PC-9 (cell line): ENCODE data around the gene APBB1IP. TPM values are rescaled to one million over a fixed set of nuclear protein-coding genes. Genes with fewer than 3 reads are reported as not detected.
"Not testable (repeated sequence)": the region's sequence is repeated elsewhere in the genome, so short reads cannot be mapped to it uniquely, and the experiment has no call there.

ENCODE experiments used
- BruUV-seq: library from RNA; stranded (reverse); fragments of 400-500 nt; replicated peaks from 2 replicates; lab custom pipeline; 2021; lab: Mats Ljungman, UMichigan
- CTCF ChIA-PET: fragments of 300-600 bp; sonication (Branson Sonifier 250); formaldehyde crosslinking; loops from one replicate; lab custom pipeline; 2022; ENCODE audit warnings: antibody characterized with exemption; lab: Charles Lee
- POLR2A ChIA-PET: fragments of 300-600 bp; sonication (Branson Sonifier 250); formaldehyde crosslinking; loops from one replicate; lab custom pipeline; 2022; ENCODE audit warnings: antibody characterized with exemption; ENCODE audit not compliant: unreplicated experiment; lab: Charles Lee
- DNase-seq, 2 experiments: peaks; one replicate each; pipeline versions ENCODE4 v3.0.0 to v3.0.0-alpha.2; 2015 to 2022; ENCODE audit warnings: mixed read lengths in 1 of 2
- H2AFZ ChIP-seq: fragments of 200-600 bp; sonication (generic); 2 replicates; pipeline ENCODE4 v1.8.1; 2017; ENCODE audit warnings: antibody characterized with exemption
- H3F3A ChIP-seq: fragments of 200-600 bp; sonication (generic); 2 replicates; pipeline ENCODE4 v1.8.1; 2017; ENCODE audit warnings: antibody characterized with exemption, mild to moderate bottlenecking, low read depth; ENCODE audit not compliant: insufficient read depth
- H3K27ac ChIP-seq: fragments of 200-600 bp; sonication (generic); 2 replicates; pipeline ENCODE4 v1.6.1; 2016; ENCODE audit warnings: mixed run types
- H3K27me3 ChIP-seq: fragments of 200-600 bp; sonication (generic); 2 replicates; pipeline ENCODE4 v1.6.1; 2016; ENCODE audit warnings: low read depth, mixed run types; ENCODE audit not compliant: insufficient read depth
- H3K36me3 ChIP-seq: fragments of 200-600 bp; sonication (generic); 2 replicates; pipeline ENCODE4 v1.6.1; 2016; ENCODE audit warnings: low read depth, mixed run types
- H3K4me1 ChIP-seq: fragments of 200-600 bp; sonication (generic); replicated peaks from 2 replicates; pipeline ENCODE4 v1.6.1; 2016; ENCODE audit warnings: mixed run types; ENCODE audit not compliant: insufficient read depth
- H3K4me2 ChIP-seq: fragments of 200-600 bp; sonication (generic); 2 replicates; pipeline ENCODE4 v1.6.1; 2017; ENCODE audit warnings: mixed run types
- H3K4me3 ChIP-seq: fragments of 200-600 bp; sonication (generic); 2 replicates; pipeline ENCODE4 v1.6.1; 2016; ENCODE audit warnings: mixed run types
- H3K79me2 ChIP-seq: fragments of 200-600 bp; sonication (generic); 2 replicates; pipeline ENCODE4 v1.6.1; 2017; ENCODE audit warnings: low read depth, mixed run types
- H3K9me2 ChIP-seq: fragments of 200-600 bp; sonication (generic); 2 replicates; pipeline ENCODE4 v1.8.1; 2017; ENCODE audit warnings: mild to moderate bottlenecking; ENCODE audit not compliant: insufficient read depth
- H3K9me3 ChIP-seq: fragments of 200-600 bp; sonication (generic); 2 replicates; pipeline ENCODE4 v1.8.1; 2016; ENCODE audit warnings: low read depth; ENCODE audit not compliant: insufficient read depth
- H4K20me1 ChIP-seq: fragments of 200-600 bp; sonication (generic); 2 replicates; pipeline ENCODE4 v1.8.1; 2017; ENCODE audit not compliant: insufficient read depth
- EZH2 ChIP-seq: fragments of 200-600 bp; sonication (generic); IDR thresholded peaks from 2 replicates; pipeline ENCODE4 v1.8.0; 2017; ENCODE audit warnings: antibody characterized with exemption, low read depth
- intact Hi-C: fragments of 100-400 bp; cut with micrococcal nuclease; formaldehyde crosslinking; loops from one replicate; pipeline ENCODE4 v1.10.0; 2022; ENCODE audit not compliant: unreplicated experiment
- total RNA-seq: library from RNA; stranded (reverse); gene quantifications from 2 replicates; pipeline ENCODE4 v1.2.3, GENCODE V29; 2021
- TF ChIP-seq, protein P1 (sequence below): fragments of 200-600 bp; sonication (generic); conservative IDR thresholded peaks from 2 replicates; pipeline ENCODE4 v1.6.1; 2017; ENCODE audit warnings: mixed run types, antibody characterized with exemption, mild to moderate bottlenecking, moderate library complexity

Gene APBB1IP
- total RNA-seq, 1 experiment from 2014 or later = not detected

DNA sequence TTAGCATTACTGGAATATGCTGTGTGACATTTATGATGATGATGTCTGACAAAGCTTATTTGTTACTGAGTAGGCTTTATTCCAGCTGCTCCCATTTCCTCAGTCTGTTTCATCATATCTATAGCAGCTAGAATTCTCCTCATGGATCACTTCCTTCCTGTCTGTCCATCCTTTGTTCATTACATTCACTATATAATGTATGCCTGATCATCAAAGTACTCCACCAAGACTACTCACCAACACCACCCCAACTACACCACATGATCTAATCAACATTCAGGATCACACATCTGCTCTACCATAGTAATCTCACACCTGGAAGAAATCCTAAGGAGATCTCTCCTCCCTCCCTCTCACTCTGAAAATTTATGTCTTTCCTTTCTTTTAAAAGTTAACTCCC, 61.3 kb downstream of the APBB1IP start:
- ChIA-PET POLR2A (no interaction called here), CTCF (no interaction called here)
- H3K79me2 ChIP-seq = no peaks in the 10 kb centered on the region
- H3K27me3 ChIP-seq = no peaks in the 10 kb centered on the region
- TF ChIP-seq, protein P1, sequence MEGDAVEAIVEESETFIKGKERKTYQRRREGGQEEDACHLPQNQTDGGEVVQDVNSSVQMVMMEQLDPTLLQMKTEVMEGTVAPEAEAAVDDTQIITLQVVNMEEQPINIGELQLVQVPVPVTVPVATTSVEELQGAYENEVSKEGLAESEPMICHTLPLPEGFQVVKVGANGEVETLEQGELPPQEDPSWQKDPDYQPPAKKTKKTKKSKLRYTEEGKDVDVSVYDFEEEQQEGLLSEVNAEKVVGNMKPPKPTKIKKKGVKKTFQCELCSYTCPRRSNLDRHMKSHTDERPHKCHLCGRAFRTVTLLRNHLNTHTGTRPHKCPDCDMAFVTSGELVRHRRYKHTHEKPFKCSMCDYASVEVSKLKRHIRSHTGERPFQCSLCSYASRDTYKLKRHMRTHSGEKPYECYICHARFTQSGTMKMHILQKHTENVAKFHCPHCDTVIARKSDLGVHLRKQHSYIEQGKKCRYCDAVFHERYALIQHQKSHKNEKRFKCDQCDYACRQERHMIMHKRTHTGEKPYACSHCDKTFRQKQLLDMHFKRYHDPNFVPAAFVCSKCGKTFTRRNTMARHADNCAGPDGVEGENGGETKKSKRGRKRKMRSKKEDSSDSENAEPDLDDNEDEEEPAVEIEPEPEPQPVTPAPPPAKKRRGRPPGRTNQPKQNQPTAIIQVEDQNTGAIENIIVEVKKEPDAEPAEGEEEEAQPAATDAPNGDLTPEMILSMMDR = no peak
- no peak for TF ChIP-seq EZH2
- no peak overlapping the region for H3K27ac ChIP-seq
- intact Hi-C loops = no loop called here
- no peaks in the 10 kb centered on the region for H4K20me1 ChIP-seq
- H3K9me3 ChIP-seq = no peaks in the 10 kb centered on the region
- no peaks in the 10 kb centered on the region for H3K9me2 ChIP-seq
- no peak overlapping the region for H3K4me2 ChIP-seq
- H3F3A ChIP-seq = no peaks in the 10 kb centered on the region
- no peak for DNase-seq
- no peak overlapping the region for H3K4me3 ChIP-seq
- H3K36me3 ChIP-seq = no peaks in the 10 kb centered on the region
- no TSS peak for BruUV-seq
- no peaks in the 10 kb centered on the region for H3K4me1 ChIP-seq
- no peak overlapping the region for H2AFZ ChIP-seq

- CTCF ChIA-PET = no interaction called here
- H2AFZ ChIP-seq = no peak overlapping the region
These were observed 64.8 kb downstream of the APBB1IP start for GRCh38 chr10:26502986-26503385.

GRCh38 chr10:26503911-26504310, 65.8 kb downstream of the APBB1IP start:
- no peak for DNase-seq
- Histone ChIP-seq H3K4me2 (no peak overlapping the region), H2AFZ (no peak overlapping the region), H3K36me3 (no peaks in the 10 kb centered on the region), H3K27me3 (no peaks in the 10 kb centered on the region), H3K79me2 (no peaks in the 10 kb centered on the region), H3K9me2 (no peaks in the 10 kb centered on the region), H3K9me3 (no peaks in the 10 kb centered on the region), H4K20me1 (no peaks in the 10 kb centered on the region), H3F3A (no peaks in the 10 kb centered on the region), H3K4me1 (no peaks in the 10 kb centered on the region), H3K4me3 (no peak overlapping the region), H3K27ac (no peak overlapping the region)
- BruUV-seq = no TSS peak
- ChIA-PET POLR2A (no interaction called here), CTCF (no interaction called here)
- TF ChIP-seq, protein P1 = no peak
- no peak for TF ChIP-seq EZH2
- intact Hi-C loops = no loop called here

More at GRCh38 chr10:26502986-26503385, 64.8 kb downstream of the APBB1IP start:
- Histone ChIP-seq H3K4me2 (no peak overlapping the region), H3K4me1 (no peaks in the 10 kb centered on the region), H3F3A (no peaks in the 10 kb centered on the region), H3K36me3 (no peaks in the 10 kb centered on the region), H4K20me1 (no peaks in the 10 kb centered on the region), H3K27me3 (no peaks in the 10 kb centered on the region), H3K27ac (no peak overlapping the region), H3K4me3 (no peak overlapping the region), H3K9me3 (no peaks in the 10 kb centered on the region), H3K79me2 (no peaks in the 10 kb centered on the region), H3K9me2 (no peaks in the 10 kb centered on the region)
- BruUV-seq = no TSS peak
- intact Hi-C loops = no loop called here
- DNase-seq = no peak
- POLR2A ChIA-PET = no interaction called here
- no peak for TF ChIP-seq EZH2
- TF ChIP-seq, protein P1 = no peak

GRCh38 chr10:26504429-26504828, 66.3 kb downstream of the APBB1IP start:
- H3K36me3 ChIP-seq, H3F3A ChIP-seq, H3K4me3 ChIP-seq, H4K20me1 ChIP-seq, intact Hi-C loops, H3K27ac ChIP-seq, POLR2A ChIA-PET, BruUV-seq, H2AFZ ChIP-seq, H3K4me2 ChIP-seq, CTCF ChIA-PET, H3K79me2 ChIP-seq, H3K9me3 ChIP-seq, H3K9me2 ChIP-seq, DNase-seq, H3K27me3 ChIP-seq, H3K4me1 ChIP-seq: not testable (repeated sequence)
